Liver (tissue), 3 donors: ENCODE measurements around the gene UNC79.
A peak's percentile ranks its signal among the peaks of the same experiment; 100 is the strongest.

Experiments used
- FOXA1 ChIP-seq: IDR thresholded peaks from 2 replicates; pipeline ENCODE4 v1.6.1; 2016; ENCODE audit warnings: antibody characterized with exemption
- HNF4A ChIP-seq, 2 donors: conservative IDR thresholded peaks; 2 replicates each; pipeline ENCODE4 v1.6.1; 2016; ENCODE audit warnings: antibody characterized with exemption in 2 of 2, mild to moderate bottlenecking in 2 of 2
- HNF4G ChIP-seq: IDR thresholded peaks from 2 replicates; pipeline ENCODE4 v1.6.1; 2016; ENCODE audit warnings: antibody characterized with exemption
- JUND ChIP-seq, 2 donors: IDR thresholded peaks; 2 replicates each; pipeline ENCODE4 v1.6.1; 2016; ENCODE audit warnings: antibody characterized with exemption in 2 of 2
- RAD21 ChIP-seq, 2 donors: IDR thresholded peaks; 2 replicates each; pipeline ENCODE4 v1.6.1; 2016; ENCODE audit warnings: antibody characterized with exemption in 2 of 2, mild to moderate bottlenecking in 2 of 2
- SP1 ChIP-seq: IDR thresholded peaks from 2 replicates; pipeline ENCODE4 v1.6.1; 2018; ENCODE audit warnings: antibody characterized with exemption, mild to moderate bottlenecking
- TAF1 ChIP-seq: conservative IDR thresholded peaks from 2 replicates; pipeline ENCODE4 v1.6.1; 2016; ENCODE audit warnings: antibody characterized with exemption, mild to moderate bottlenecking
- TF ChIP-seq, protein P1 (sequence below): fragments of 150-350 bp; IDR thresholded peaks from 2 replicates; pipeline ENCODE4 v1.5.1; 2017; ENCODE audit warnings: improper control_type of control experiment, low read depth, low read length; ENCODE audit not compliant: missing input control
- TF ChIP-seq, protein P2 (sequence below): IDR thresholded peaks from 2 replicates; pipeline ENCODE4 v1.6.1; 2016; ENCODE audit warnings: antibody characterized with exemption, mild to moderate bottlenecking
- TF ChIP-seq, protein P3 (sequence below): IDR thresholded peaks from 2 replicates; pipeline ENCODE4 v1.6.1; 2016; ENCODE audit warnings: antibody characterized with exemption
- TF ChIP-seq, protein P4 (sequence below): IDR thresholded peaks from 2 replicates; pipeline ENCODE4 v1.6.1; 2016; ENCODE audit warnings: antibody characterized with exemption
- donor health status: healthy.
- donor health status: healthy.

DNA sequence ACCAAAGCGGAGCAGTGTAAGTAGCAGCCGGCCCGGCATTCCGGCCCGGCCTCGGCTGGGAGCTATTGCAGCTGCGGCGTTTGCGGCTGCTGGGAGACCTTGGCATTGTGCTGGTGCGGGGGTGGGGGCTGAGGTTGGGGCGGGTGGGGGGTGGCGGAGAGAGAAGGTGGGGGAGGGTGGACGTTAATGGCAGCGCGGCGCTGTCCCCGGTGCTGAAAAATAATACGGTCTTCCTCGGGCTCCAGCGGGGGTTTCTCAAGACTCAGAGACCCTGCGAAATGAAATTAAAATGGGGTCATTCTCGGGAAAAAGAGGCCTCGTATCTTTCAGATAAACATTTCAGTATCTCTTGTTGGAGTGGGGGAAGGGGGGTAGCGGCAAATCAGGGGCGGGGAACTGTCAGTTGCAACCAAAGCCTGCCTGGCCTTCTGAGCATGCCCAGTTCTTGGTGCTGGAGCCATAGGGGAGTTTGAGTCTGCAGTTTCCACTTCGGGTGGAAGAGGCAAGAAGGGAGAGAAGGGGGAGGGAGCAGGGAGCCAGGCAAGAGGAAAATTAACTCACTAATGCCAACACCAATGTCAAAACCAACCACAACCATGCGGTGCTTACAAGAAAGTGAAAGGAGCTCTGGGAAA lies 414 bp downstream of the UNC79 start:
- TF ChIP-seq, protein P1, sequence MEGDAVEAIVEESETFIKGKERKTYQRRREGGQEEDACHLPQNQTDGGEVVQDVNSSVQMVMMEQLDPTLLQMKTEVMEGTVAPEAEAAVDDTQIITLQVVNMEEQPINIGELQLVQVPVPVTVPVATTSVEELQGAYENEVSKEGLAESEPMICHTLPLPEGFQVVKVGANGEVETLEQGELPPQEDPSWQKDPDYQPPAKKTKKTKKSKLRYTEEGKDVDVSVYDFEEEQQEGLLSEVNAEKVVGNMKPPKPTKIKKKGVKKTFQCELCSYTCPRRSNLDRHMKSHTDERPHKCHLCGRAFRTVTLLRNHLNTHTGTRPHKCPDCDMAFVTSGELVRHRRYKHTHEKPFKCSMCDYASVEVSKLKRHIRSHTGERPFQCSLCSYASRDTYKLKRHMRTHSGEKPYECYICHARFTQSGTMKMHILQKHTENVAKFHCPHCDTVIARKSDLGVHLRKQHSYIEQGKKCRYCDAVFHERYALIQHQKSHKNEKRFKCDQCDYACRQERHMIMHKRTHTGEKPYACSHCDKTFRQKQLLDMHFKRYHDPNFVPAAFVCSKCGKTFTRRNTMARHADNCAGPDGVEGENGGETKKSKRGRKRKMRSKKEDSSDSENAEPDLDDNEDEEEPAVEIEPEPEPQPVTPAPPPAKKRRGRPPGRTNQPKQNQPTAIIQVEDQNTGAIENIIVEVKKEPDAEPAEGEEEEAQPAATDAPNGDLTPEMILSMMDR = no peak
- TF ChIP-seq SP1 = no peak
- TF ChIP-seq, protein P2, sequence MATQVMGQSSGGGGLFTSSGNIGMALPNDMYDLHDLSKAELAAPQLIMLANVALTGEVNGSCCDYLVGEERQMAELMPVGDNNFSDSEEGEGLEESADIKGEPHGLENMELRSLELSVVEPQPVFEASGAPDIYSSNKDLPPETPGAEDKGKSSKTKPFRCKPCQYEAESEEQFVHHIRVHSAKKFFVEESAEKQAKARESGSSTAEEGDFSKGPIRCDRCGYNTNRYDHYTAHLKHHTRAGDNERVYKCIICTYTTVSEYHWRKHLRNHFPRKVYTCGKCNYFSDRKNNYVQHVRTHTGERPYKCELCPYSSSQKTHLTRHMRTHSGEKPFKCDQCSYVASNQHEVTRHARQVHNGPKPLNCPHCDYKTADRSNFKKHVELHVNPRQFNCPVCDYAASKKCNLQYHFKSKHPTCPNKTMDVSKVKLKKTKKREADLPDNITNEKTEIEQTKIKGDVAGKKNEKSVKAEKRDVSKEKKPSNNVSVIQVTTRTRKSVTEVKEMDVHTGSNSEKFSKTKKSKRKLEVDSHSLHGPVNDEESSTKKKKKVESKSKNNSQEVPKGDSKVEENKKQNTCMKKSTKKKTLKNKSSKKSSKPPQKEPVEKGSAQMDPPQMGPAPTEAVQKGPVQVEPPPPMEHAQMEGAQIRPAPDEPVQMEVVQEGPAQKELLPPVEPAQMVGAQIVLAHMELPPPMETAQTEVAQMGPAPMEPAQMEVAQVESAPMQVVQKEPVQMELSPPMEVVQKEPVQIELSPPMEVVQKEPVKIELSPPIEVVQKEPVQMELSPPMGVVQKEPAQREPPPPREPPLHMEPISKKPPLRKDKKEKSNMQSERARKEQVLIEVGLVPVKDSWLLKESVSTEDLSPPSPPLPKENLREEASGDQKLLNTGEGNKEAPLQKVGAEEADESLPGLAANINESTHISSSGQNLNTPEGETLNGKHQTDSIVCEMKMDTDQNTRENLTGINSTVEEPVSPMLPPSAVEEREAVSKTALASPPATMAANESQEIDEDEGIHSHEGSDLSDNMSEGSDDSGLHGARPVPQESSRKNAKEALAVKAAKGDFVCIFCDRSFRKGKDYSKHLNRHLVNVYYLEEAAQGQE = peak; percentile 95
- TF ChIP-seq TAF1 = no peak
- TF ChIP-seq FOXA1 = no peak
- TF ChIP-seq JUND (IDR thresholded peaks at IDR 0.05) = no peak
- TF ChIP-seq, protein P3, sequence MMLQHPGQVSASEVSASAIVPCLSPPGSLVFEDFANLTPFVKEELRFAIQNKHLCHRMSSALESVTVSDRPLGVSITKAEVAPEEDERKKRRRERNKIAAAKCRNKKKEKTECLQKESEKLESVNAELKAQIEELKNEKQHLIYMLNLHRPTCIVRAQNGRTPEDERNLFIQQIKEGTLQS = no peak
- no peak for TF ChIP-seq RAD21 (IDR thresholded peaks at IDR 0.05)
- TF ChIP-seq, protein P4, sequence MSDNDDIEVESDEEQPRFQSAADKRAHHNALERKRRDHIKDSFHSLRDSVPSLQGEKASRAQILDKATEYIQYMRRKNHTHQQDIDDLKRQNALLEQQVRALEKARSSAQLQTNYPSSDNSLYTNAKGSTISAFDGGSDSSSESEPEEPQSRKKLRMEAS = no peak
- TF ChIP-seq HNF4G = no peak
- no peak for TF ChIP-seq HNF4A (conservative IDR thresholded peaks at IDR 0.05)
